GM15510 (cell line): Measurements from ENCODE around the gene SOX5.

ENCODE experiments used
- POLR2A ChIP-seq: IDR thresholded peaks from 3 replicates; pipeline ENCODE4 v1.6.1; 2011; ENCODE audit warnings: borderline replicate concordance; ENCODE audit not compliant: insufficient read length; ENCODE audit errors: extremely low read depth

Gene SOX5

GRCh38 chr12:23648546-23648945 is 300.9 kb downstream of the SOX5 start:
- TF ChIP-seq POLR2A = no peak

- no peak for TF ChIP-seq POLR2A
Observed at GRCh38 chr12:23640754-23641153, 308.7 kb downstream of the SOX5 start.

- no peak for TF ChIP-seq POLR2A
Observed at GRCh38 chr12:23634344-23634743, 315.1 kb downstream of the SOX5 start.

- no peak for TF ChIP-seq POLR2A
Observed at GRCh38 chr12:23631786-23632377, 317.6 kb downstream of the SOX5 start.

- no peak for TF ChIP-seq POLR2A
Observed at GRCh38 chr12:23630524-23630923, 318.9 kb downstream of the SOX5 start.

GRCh38 chr12:23628806-23629205 is 320.7 kb downstream of the SOX5 start:
- no peak for TF ChIP-seq POLR2A

- no peak for TF ChIP-seq POLR2A
Observed at GRCh38 chr12:23626791-23627190, 322.7 kb downstream of the SOX5 start.

- no peak for TF ChIP-seq POLR2A
Observed at GRCh38 chr12:23621900-23622299, 327.6 kb downstream of the SOX5 start.

GRCh38 chr12:23618718-23619117 is 330.8 kb downstream of the SOX5 start:
- no peak for TF ChIP-seq POLR2A

- no peak for TF ChIP-seq POLR2A
Observed at GRCh38 chr12:23617749-23618148, 331.7 kb downstream of the SOX5 start.

- no peak for TF ChIP-seq POLR2A
Observed at GRCh38 chr12:23614280-23614679, 335.2 kb downstream of the SOX5 start.

- no peak for TF ChIP-seq POLR2A
Observed at GRCh38 chr12:23611320-23611719, 338.1 kb downstream of the SOX5 start.

GRCh38 chr12:23600919-23601318 is 348.6 kb downstream of the SOX5 start:
- no peak for TF ChIP-seq POLR2A

GRCh38 chr12:23596568-23596967 is 352.9 kb downstream of the SOX5 start:
- TF ChIP-seq POLR2A = no peak

- no peak for TF ChIP-seq POLR2A
Observed at GRCh38 chr12:23587833-23588559, 361.5 kb downstream of the SOX5 start.

GRCh38 chr12:23585782-23586163 is 363.7 kb downstream of the SOX5 start:
- TF ChIP-seq POLR2A = no peak
